BLaER1 treated with 17β-estradiol and CSF1 and Interleukin-3, amounts not matched to agents 10 nM and 100 nM (cell line): Measurements from ENCODE around the gene ACACB.

Experiments used
- H3K27ac ChIP-seq, 11 experiments: shearing (Covaris generic); formaldehyde crosslinking; 2 replicates each; pipeline ENCODE4 v1.8.1; 2022
- H3K27me3 ChIP-seq, 11 experiments: shearing (Covaris generic); formaldehyde crosslinking; 2 replicates each; pipeline ENCODE4 v1.8.1; 2022
- H3K36me3 ChIP-seq, 11 experiments: shearing (Covaris generic); formaldehyde crosslinking; 2 replicates each; pipeline ENCODE4 v1.8.1; 2022
- H3K4me1 ChIP-seq, 10 experiments: shearing (Covaris generic); formaldehyde crosslinking; 2 replicates each; pipeline ENCODE4 v1.8.1; 2022
- H3K4me2 ChIP-seq, 11 experiments: shearing (Covaris generic); formaldehyde crosslinking; 2 replicates each; pipeline ENCODE4 v1.8.1; 2022
- H3K4me3 ChIP-seq, 10 experiments: shearing (Covaris generic); formaldehyde crosslinking; 2 replicates each; pipeline ENCODE4 v1.8.1; 2022
- H3K9ac ChIP-seq, 11 experiments: shearing (Covaris generic); formaldehyde crosslinking; 2 replicates each; pipeline ENCODE4 v1.8.1; 2022
- H3K9me3 ChIP-seq, 11 experiments: shearing (Covaris generic); formaldehyde crosslinking; replicated peaks in 1 of 11; 2 replicates each; pipeline ENCODE4 v1.8.1; 2022
- H4K20me1 ChIP-seq, 11 experiments: shearing (Covaris generic); formaldehyde crosslinking; 2 replicates each; pipeline ENCODE4 v1.8.1; 2022
- Cebpa-rat ChIP-seq, 11 experiments: shearing (Covaris generic); IDR thresholded peaks; 2 replicates each; pipeline ENCODE4 v1.8.1; 2022

Gene ACACB

DNA sequence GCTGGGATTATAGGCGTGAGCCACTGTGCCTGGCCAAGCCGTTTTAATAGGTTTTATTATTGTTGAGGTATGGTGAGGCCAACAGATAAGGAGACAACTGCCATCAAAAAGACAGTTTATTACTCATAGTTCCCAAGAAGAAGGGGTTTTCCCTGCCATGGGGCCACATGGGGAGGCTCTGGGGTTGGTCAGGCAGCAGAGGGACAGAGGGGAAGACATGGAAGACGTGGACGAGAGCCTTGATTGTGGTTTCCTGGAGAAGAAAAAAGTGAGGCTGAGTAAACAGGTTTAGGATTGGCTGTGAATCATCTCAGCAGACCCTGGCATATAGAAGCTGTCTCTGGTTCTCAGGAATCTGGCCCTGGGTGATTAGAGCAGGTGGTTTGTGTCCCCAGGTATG is 122.8 kb downstream of the ACACB start:
- Histone ChIP-seq H3K4me2 (no peak overlapping the region), H3K27me3 (no peaks in the 10 kb centered on the region), H3K4me1 (no peaks in the 10 kb centered on the region), H3K9ac (no peak overlapping the region), H4K20me1 (no peaks in the 10 kb centered on the region), H3K4me3 (no peak overlapping the region), H3K27ac (no peak overlapping the region), H3K36me3 (peaks cover 0 to 12% (median 5%) of the 10 kb centered on the region in 11 experiments; a peak in 7 of 22 replicates), H3K9me3 (no peaks in the 10 kb centered on the region)
- no peak for TF ChIP-seq Cebpa-rat (IDR thresholded peaks at IDR 0.05)

DNA sequence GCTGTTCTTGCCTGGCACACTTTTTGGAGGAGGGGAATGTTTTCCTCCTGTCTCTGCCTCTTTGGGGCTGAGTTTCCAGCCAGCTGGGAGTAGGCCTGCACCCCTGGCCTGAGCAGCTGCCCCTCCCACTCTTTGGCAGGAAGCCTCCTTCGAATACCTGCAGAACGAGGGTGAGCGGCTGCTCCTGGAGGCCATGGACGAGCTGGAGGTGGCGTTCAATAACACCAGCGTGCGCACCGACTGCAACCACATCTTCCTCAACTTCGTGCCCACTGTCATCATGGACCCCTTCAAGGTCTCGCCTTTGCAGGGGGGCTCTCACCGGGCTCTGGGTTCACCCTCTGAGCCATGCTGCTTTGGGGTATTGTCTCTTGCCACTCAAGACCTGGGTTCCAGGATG is 123.3 kb downstream of the ACACB start:
- no peak overlapping the region for H3K27ac ChIP-seq
- H3K27me3 ChIP-seq = no peaks in the 10 kb centered on the region
- TF ChIP-seq Cebpa-rat (IDR thresholded peaks at IDR 0.05) = no peak
- H3K4me2 ChIP-seq = no peak overlapping the region
- H3K9ac ChIP-seq = no peak overlapping the region
- no peaks in the 10 kb centered on the region for H4K20me1 ChIP-seq
- H3K4me1 ChIP-seq = no peaks in the 10 kb centered on the region
- no peak overlapping the region for H3K4me3 ChIP-seq
- H3K9me3 ChIP-seq = no peaks in the 10 kb centered on the region
- H3K36me3 ChIP-seq = peaks cover 0 to 12% (median 5%) of the 10 kb centered on the region in 11 experiments; a peak in 7 of 22 replicates

DNA sequence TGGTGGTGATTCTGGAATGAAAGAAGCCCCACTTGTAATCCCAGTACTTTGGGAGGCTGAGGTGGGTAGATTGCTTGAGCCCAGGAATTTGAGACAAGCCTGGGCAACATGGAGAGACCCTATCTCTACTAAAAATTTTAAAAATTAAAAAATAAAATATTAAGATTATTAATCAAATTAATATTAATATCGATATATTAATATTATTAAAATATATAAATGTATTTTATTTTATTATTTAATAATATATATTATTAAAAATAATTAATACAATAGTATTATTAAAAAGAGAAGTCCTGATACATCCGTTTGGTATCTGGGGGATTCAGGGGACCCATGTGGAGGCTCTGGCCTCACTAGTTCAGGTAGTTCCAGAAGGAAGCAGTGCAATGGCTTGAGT is 124.0 kb downstream of the ACACB start:
- Histone ChIP-seq H3K27me3 (no peaks in the 10 kb centered on the region), H3K27ac (no peak overlapping the region), H3K36me3 (peaks cover 0 to 12% (median 5%) of the 10 kb centered on the region in 11 experiments; a peak in 7 of 22 replicates), H3K4me1 (no peaks in the 10 kb centered on the region), H4K20me1 (no peaks in the 10 kb centered on the region), H3K9ac (no peak overlapping the region), H3K9me3 (no peaks in the 10 kb centered on the region), H3K4me2 (no peak overlapping the region), H3K4me3 (no peak overlapping the region)
- no peak for TF ChIP-seq Cebpa-rat (IDR thresholded peaks at IDR 0.05)

DNA sequence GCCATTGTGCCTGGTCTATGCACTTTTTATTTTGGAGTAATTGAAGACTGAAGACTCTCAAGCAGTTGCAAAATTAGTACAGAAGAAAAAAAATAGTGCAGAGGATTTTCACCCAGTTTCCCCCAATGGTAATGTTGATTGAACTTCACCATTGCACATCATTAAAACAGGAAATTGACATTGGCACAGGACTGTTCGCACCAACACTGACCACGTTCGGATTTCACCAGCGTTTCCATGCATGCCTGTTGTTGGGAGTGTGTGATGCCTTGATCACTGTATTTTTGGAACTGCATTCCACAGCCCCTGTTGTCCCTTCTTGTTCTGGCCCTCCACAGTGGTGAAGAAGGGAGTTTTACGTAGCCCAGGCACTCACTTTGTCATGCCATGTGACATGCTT is 125.5 kb downstream of the ACACB start:
- Histone ChIP-seq H3K27me3 (no peaks in the 10 kb centered on the region), H3K4me3 (no peak overlapping the region), H3K4me2 (no peak overlapping the region), H3K9ac (no peak overlapping the region), H4K20me1 (no peaks in the 10 kb centered on the region), H3K9me3 (no peaks in the 10 kb centered on the region), H3K36me3 (peaks cover 0 to 12% (median 5%) of the 10 kb centered on the region in 11 experiments; a peak in 7 of 22 replicates), H3K27ac (no peak overlapping the region), H3K4me1 (no peaks in the 10 kb centered on the region)
- TF ChIP-seq Cebpa-rat (IDR thresholded peaks at IDR 0.05) = no peak

DNA sequence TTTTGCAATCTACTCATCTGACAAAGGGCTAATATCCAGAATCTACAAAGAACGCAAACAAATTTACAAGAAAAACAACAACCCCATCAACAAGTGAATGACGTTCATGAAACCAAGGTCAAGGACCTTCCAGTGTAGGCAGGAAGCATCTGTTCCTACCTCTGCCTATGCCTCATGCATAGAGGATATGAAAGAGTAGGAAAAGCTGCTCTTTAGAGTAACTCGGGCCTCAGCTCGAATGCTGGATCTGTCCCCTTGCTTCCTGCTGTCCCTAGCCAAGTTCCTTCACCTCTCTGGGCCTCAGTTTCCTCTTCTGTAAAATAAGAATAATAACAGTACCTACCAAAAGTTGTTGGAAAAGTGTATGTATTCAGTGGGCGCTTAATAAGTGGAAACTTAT is 127.7 kb downstream of the ACACB start:
- no peak overlapping the region for H3K4me3 ChIP-seq
- H4K20me1 ChIP-seq = no peaks in the 10 kb centered on the region
- H3K36me3 ChIP-seq = peaks cover 0 to 12% (median 5%) of the 10 kb centered on the region in 11 experiments; a peak in 7 of 22 replicates
- no peaks in the 10 kb centered on the region for H3K9me3 ChIP-seq
- no peak for TF ChIP-seq Cebpa-rat (IDR thresholded peaks at IDR 0.05)
- H3K4me2 ChIP-seq = no peak overlapping the region
- H3K4me1 ChIP-seq = no peaks in the 10 kb centered on the region
- no peak overlapping the region for H3K9ac ChIP-seq
- H3K27me3 ChIP-seq = no peaks in the 10 kb centered on the region
- no peak overlapping the region for H3K27ac ChIP-seq

DNA sequence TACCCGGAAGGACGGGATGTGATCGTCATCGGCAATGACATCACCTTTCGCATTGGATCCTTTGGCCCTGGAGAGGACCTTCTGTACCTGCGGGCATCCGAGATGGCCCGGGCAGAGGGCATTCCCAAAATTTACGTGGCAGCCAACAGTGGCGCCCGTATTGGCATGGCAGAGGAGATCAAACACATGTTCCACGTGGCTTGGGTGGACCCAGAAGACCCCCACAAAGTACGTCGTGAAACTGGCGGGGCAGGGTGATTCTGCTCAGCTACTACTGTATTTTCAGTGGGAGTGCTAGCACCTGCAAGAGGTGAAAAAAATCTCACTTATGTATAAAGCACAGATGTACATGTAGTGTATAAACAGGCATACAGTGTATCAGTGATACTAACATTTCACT is 129.8 kb downstream of the ACACB start:
- Histone ChIP-seq H3K9ac (no peak overlapping the region), H3K4me3 (no peak overlapping the region)
- no peak for TF ChIP-seq Cebpa-rat (IDR thresholded peaks at IDR 0.05)

DNA sequence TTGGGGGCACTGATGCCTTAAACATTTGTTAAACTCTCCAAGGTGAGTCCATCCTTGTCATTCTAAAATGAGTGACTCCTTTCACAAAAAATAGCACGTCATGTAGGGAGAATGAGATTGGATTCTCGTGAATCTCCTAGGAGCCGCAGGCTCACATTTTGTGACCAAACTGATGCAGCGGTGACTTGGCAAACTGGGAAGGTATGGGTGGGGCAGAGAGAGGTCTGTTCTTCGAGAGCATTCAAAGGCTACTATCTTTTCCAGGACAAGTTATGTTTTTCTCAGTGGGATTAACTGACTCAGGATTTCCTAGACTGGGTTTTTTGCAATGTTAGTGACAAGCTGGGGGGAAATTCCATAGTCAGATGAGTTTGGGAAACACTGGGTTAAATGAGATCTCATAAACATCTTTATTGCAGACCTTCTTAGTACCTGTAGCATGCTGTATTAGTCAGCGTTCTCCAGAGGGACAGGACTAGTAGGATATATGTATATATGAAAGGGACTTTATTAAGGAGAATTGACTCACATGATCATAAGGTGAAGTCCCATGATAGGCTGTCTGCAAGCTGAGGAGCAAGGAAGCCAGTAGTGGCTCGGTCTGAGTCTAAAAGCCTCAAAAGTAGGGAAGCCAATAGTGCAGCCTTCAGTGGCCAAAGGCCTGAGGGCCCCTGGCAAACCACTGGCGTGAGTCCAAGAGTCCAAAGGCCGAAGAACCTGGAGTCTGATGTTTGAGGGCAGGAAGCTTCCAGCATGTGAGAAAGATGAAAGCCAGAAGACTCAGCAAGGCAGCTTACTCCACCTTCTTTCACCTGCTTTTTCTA is 131.7 kb downstream of the ACACB start:
- Histone ChIP-seq H3K4me1 (peaks cover 0 to 4% (median 0%) of the 10 kb centered on the region in 10 experiments; a peak in 2 of 20 replicates), H3K9me3 (peaks cover 0 to 4% (median 0%) of the 10 kb centered on the region in 11 experiments; a peak in 2 of 22 replicates), H3K4me2 (no peak overlapping the region), H4K20me1 (no peaks in the 10 kb centered on the region), H3K9ac (no peak overlapping the region), H3K27ac (no peak overlapping the region), H3K36me3 (0 out of 22 replicates have a peak, but pooled peaks cover 0 to under 1% (median 0%) of the 10 kb centered on the region in 11 experiments), H3K27me3 (no peaks in the 10 kb centered on the region), H3K4me3 (no peak overlapping the region)
- TF ChIP-seq Cebpa-rat (IDR thresholded peaks at IDR 0.05) = no peak

More for the DNA sequence above, 129.8 kb downstream of the ACACB start:
- Histone ChIP-seq H3K4me2 (no peak overlapping the region), H3K27me3 (no peaks in the 10 kb centered on the region), H3K4me1 (peaks cover 0 to 4% (median 0%) of the 10 kb centered on the region in 10 experiments; a peak in 2 of 20 replicates), H3K27ac (no peak overlapping the region), H3K36me3 (peaks cover 0 to 12% (median 5%) of the 10 kb centered on the region in 11 experiments; a peak in 6 of 22 replicates), H3K9me3 (no peaks in the 10 kb centered on the region), H4K20me1 (no peaks in the 10 kb centered on the region)

DNA sequence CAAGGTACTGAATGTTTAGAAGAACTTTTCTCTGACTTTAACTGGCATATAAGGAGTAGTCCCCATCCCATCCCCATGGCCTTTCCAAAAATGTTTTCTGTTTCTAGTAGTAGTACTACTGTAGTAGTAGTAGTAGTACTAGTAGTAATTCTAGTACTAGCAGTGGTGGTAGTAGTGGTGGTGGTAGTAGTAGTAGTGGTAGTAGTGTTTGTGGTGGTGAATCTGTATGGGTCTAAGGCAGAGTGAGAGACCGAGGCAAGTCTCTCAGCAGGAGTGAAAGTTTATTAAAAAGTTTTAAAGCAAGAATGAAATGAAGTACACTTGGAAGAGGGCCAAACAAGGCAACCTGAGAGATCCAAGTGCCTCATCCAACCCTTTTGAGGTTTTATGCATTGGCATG is 134.1 kb downstream of the ACACB start:
- peaks cover 0 to 6% (median 0%) of the 10 kb centered on the region in 11 experiments; a peak in 1 of 22 replicates for H3K36me3 ChIP-seq
- no peak overlapping the region for H3K4me2 ChIP-seq
- no peak overlapping the region for H3K27ac ChIP-seq
- peaks cover 10 to 21% (median 14%) of the 10 kb centered on the region in 11 experiments for H3K9me3 ChIP-seq
- no peak overlapping the region for H3K9ac ChIP-seq
- H3K4me3 ChIP-seq = no peak overlapping the region
- TF ChIP-seq Cebpa-rat (IDR thresholded peaks at IDR 0.05) = no peak
- peaks cover 0 to 4% (median 0%) of the 10 kb centered on the region in 10 experiments; a peak in 2 of 20 replicates for H3K4me1 ChIP-seq
- H3K27me3 ChIP-seq = no peaks in the 10 kb centered on the region
- H4K20me1 ChIP-seq = no peaks in the 10 kb centered on the region

DNA sequence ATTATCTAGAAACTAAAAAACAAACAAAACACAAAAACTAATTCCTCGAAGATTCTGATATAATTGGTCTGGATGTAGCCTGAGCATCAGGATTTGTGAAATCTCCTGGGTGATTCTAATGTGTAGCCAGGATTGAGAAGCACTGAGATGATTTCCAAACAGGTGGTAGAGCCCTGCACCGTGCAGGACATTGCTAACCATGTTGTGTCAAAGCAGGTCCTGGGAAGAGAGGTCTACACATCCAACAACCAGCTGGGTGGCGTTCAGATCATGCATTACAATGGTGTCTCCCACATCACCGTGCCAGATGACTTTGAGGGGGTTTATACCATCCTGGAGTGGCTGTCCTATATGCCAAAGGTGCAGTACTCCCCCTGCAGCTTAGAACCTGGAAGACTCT is 136.4 kb downstream of the ACACB start:
- TF ChIP-seq Cebpa-rat (IDR thresholded peaks at IDR 0.05) = no peak
- Histone ChIP-seq H3K9ac (no peak overlapping the region), H3K4me1 (peaks cover 0 to 4% (median 0%) of the 10 kb centered on the region in 10 experiments; a peak in 2 of 20 replicates), H3K36me3 (peaks cover 0 to 6% (median 0%) of the 10 kb centered on the region in 11 experiments; a peak in 1 of 22 replicates), H3K27ac (no peak overlapping the region), H3K4me3 (no peak overlapping the region), H3K27me3 (no peaks in the 10 kb centered on the region), H4K20me1 (no peaks in the 10 kb centered on the region), H3K9me3 (peaks cover 10 to 21% (median 14%) of the 10 kb centered on the region in 11 experiments), H3K4me2 (no peak overlapping the region)
